Measurements from ENCODE around the gene DNM2. TPM values are rescaled to one million over a fixed set of nuclear protein-coding genes. Genes with fewer than 3 reads are reported as not detected.

DNM2 gene
- total RNA-seq, 1 donor from 2014 or later = 280 TPM

GRCh38 chr19:10830931-10831779 lies 113.3 kb downstream of the DNM2 start:
- Histone ChIP-seq H3K27me3 (no peaks in the 10 kb centered on the region), H3K4me3 (no peak overlapping the region), H3K27ac (no peak overlapping the region), H3K4me1 (peaks cover 4% of the 10 kb centered on the region), H3K9me3 (no peaks in the 10 kb centered on the region), H3K36me3 (peaks cover 86% of the 10 kb centered on the region)
- DNase-seq (no peak), ATAC-seq (no peak)
- intact Hi-C loops (cut with DNase I) = no loop called here
- TF ChIP-seq CTCF (IDR thresholded peaks at IDR 0.05) = no peak

- no peak overlapping the region for H3K4me3 ChIP-seq
- ATAC-seq (no peak), DNase-seq (no peak)
- no peak for TF ChIP-seq CTCF (IDR thresholded peaks at IDR 0.05)
- H3K27ac ChIP-seq = no peak overlapping the region
- intact Hi-C loops (cut with DNase I) = no loop called here
- H3K9me3 ChIP-seq = no peaks in the 10 kb centered on the region
- no peaks in the 10 kb centered on the region for H3K27me3 ChIP-seq
- peaks cover 75% of the 10 kb centered on the region for H3K36me3 ChIP-seq
- H3K4me1 ChIP-seq = peaks cover 10% of the 10 kb centered on the region
Measured at GRCh38 chr19:10831987-10832938, 114.4 kb downstream of the DNM2 start.

- Histone ChIP-seq H3K9me3 (no peaks in the 10 kb centered on the region), H3K4me1 (peaks cover 10% of the 10 kb centered on the region), H3K4me3 (no peak overlapping the region), H3K27me3 (no peaks in the 10 kb centered on the region), H3K27ac (no peak overlapping the region), H3K36me3 (peaks cover 68% of the 10 kb centered on the region)
- TF ChIP-seq CTCF (IDR thresholded peaks at IDR 0.05) = no peak
- ATAC-seq (no peak), DNase-seq (no peak)
- intact Hi-C loops (cut with DNase I) = no loop called here
Measured at GRCh38 chr19:10832939-10833296, 115.0 kb downstream of the DNM2 start.

- Histone ChIP-seq H3K4me3 (peak overlapping the region; percentile 92), H3K27ac (peak overlapping the region; percentile 99), H3K9me3 (no peaks in the 10 kb centered on the region), H3K36me3 (peaks cover 45% of the 10 kb centered on the region), H3K4me1 (peaks cover 10% of the 10 kb centered on the region), H3K27me3 (no peaks in the 10 kb centered on the region)
- ATAC-seq (no peak), DNase-seq (no peak)
- intact Hi-C loops (cut with DNase I) = no loop called here
- no peak for TF ChIP-seq CTCF (IDR thresholded peaks at IDR 0.05)
Measured at GRCh38 chr19:10835089-10835753, 117.3 kb downstream of the DNM2 start.

GRCh38 chr19:10835754-10836478 lies 118.0 kb downstream of the DNM2 start, which contains the start of gene TMED1:
Gene TMED1 (minus strand): TSS chr19:10836212. CDS start chr19:10836191, 21 bp downstream.
- no peaks in the 10 kb centered on the region for H3K9me3 ChIP-seq
- intact Hi-C loops (cut with DNase I) = no loop called here

More at GRCh38 chr19:10835754-10836478, 118.0 kb downstream of the DNM2 start, which contains the start of gene TMED1:
- ATAC-seq (peak; percentile 92), DNase-seq (peak; percentile 99)
- peak within 1 kb of the TSS; percentile 99 for H3K27ac ChIP-seq
- H3K36me3 ChIP-seq = peaks cover 38% of the 10 kb centered on the region
- H3K4me1 ChIP-seq = peaks cover 10% of the 10 kb centered on the region
- H3K4me3 ChIP-seq = peak within 1 kb of the TSS; percentile 92
- H3K27me3 ChIP-seq = no peaks in the 10 kb centered on the region
- TF ChIP-seq CTCF (IDR thresholded peaks at IDR 0.05) = peak; percentile 28
